PC-9 (cell line): ENCODE measurements around the gene CPTP. TPM values are rescaled to one million over a fixed set of nuclear protein-coding genes. Genes with fewer than 3 reads are reported as not detected.

Experiments used
- BruUV-seq: library from RNA; stranded (reverse); fragments of 400-500 nt; replicated peaks from 2 replicates; lab custom pipeline; 2021; lab: Mats Ljungman, UMichigan
- CTCF ChIA-PET: fragments of 300-600 bp; sonication (Branson Sonifier 250); formaldehyde crosslinking; loops from one replicate; lab custom pipeline; 2022; ENCODE audit warnings: antibody characterized with exemption; lab: Charles Lee
- POLR2A ChIA-PET: fragments of 300-600 bp; sonication (Branson Sonifier 250); formaldehyde crosslinking; loops from one replicate; lab custom pipeline; 2022; ENCODE audit warnings: antibody characterized with exemption; ENCODE audit not compliant: unreplicated experiment; lab: Charles Lee
- DNase-seq, 2 experiments: peaks; one replicate each; pipeline versions ENCODE4 v3.0.0 to v3.0.0-alpha.2; 2015 to 2022; ENCODE audit warnings: mixed read lengths in 1 of 2
- H2AFZ ChIP-seq: fragments of 200-600 bp; sonication (generic); 2 replicates; pipeline ENCODE4 v1.8.1; 2017; ENCODE audit warnings: antibody characterized with exemption
- H3F3A ChIP-seq: fragments of 200-600 bp; sonication (generic); 2 replicates; pipeline ENCODE4 v1.8.1; 2017; ENCODE audit warnings: antibody characterized with exemption, mild to moderate bottlenecking, low read depth; ENCODE audit not compliant: insufficient read depth
- H3K27ac ChIP-seq: fragments of 200-600 bp; sonication (generic); 2 replicates; pipeline ENCODE4 v1.6.1; 2016; ENCODE audit warnings: mixed run types
- H3K27me3 ChIP-seq: fragments of 200-600 bp; sonication (generic); 2 replicates; pipeline ENCODE4 v1.6.1; 2016; ENCODE audit warnings: low read depth, mixed run types; ENCODE audit not compliant: insufficient read depth
- H3K36me3 ChIP-seq: fragments of 200-600 bp; sonication (generic); 2 replicates; pipeline ENCODE4 v1.6.1; 2016; ENCODE audit warnings: low read depth, mixed run types
- H3K4me1 ChIP-seq: fragments of 200-600 bp; sonication (generic); replicated peaks from 2 replicates; pipeline ENCODE4 v1.6.1; 2016; ENCODE audit warnings: mixed run types; ENCODE audit not compliant: insufficient read depth
- H3K4me2 ChIP-seq: fragments of 200-600 bp; sonication (generic); 2 replicates; pipeline ENCODE4 v1.6.1; 2017; ENCODE audit warnings: mixed run types
- H3K4me3 ChIP-seq: fragments of 200-600 bp; sonication (generic); 2 replicates; pipeline ENCODE4 v1.6.1; 2016; ENCODE audit warnings: mixed run types
- H3K79me2 ChIP-seq: fragments of 200-600 bp; sonication (generic); 2 replicates; pipeline ENCODE4 v1.6.1; 2017; ENCODE audit warnings: low read depth, mixed run types
- H3K9me2 ChIP-seq: fragments of 200-600 bp; sonication (generic); 2 replicates; pipeline ENCODE4 v1.8.1; 2017; ENCODE audit warnings: mild to moderate bottlenecking; ENCODE audit not compliant: insufficient read depth
- H3K9me3 ChIP-seq: fragments of 200-600 bp; sonication (generic); 2 replicates; pipeline ENCODE4 v1.8.1; 2016; ENCODE audit warnings: low read depth; ENCODE audit not compliant: insufficient read depth
- H4K20me1 ChIP-seq: fragments of 200-600 bp; sonication (generic); 2 replicates; pipeline ENCODE4 v1.8.1; 2017; ENCODE audit not compliant: insufficient read depth
- CTCF ChIP-seq: fragments of 200-600 bp; sonication (generic); conservative IDR thresholded peaks from 2 replicates; pipeline ENCODE4 v1.6.1; 2017; ENCODE audit warnings: mixed run types, antibody characterized with exemption, mild to moderate bottlenecking, moderate library complexity
- EZH2 ChIP-seq: fragments of 200-600 bp; sonication (generic); IDR thresholded peaks from 2 replicates; pipeline ENCODE4 v1.8.0; 2017; ENCODE audit warnings: antibody characterized with exemption, low read depth
- intact Hi-C: fragments of 100-400 bp; cut with micrococcal nuclease; formaldehyde crosslinking; loops from one replicate; pipeline ENCODE4 v1.10.0; 2022; ENCODE audit not compliant: unreplicated experiment
- total RNA-seq: library from RNA; stranded (reverse); gene quantifications from 2 replicates; pipeline ENCODE4 v1.2.3, GENCODE V29; 2021

Gene CPTP
- total RNA-seq, 1 experiment from 2014 or later: 33.7 TPM

GRCh38 chr1:1311107-1312104, 13.2 kb upstream of the CPTP start:
- ChIA-PET CTCF (no interaction called here), POLR2A (no interaction called here)
- no peak for DNase-seq
- 0 out of 2 replicates have a peak, but pooled peaks cover 5% of the 10 kb centered on the region for H3K36me3 ChIP-seq
- no peaks in the 10 kb centered on the region for H3K9me3 ChIP-seq
- H3K4me2 ChIP-seq: no peak overlapping the region
- H4K20me1 ChIP-seq: peaks cover 37% of the 10 kb centered on the region
- peaks cover 24% of the 10 kb centered on the region; the same call in 1 of the 2 replicates for H3F3A ChIP-seq
- no peaks in the 10 kb centered on the region for H3K9me2 ChIP-seq
- H3K27ac ChIP-seq: no peak overlapping the region
- H3K27me3 ChIP-seq: no peaks in the 10 kb centered on the region
- intact Hi-C loops: no loop called here
- peaks cover 16% of the 10 kb centered on the region; the same call in 1 of the 2 replicates for H3K4me1 ChIP-seq
- peaks cover 29% of the 10 kb centered on the region; the same call in 1 of the 2 replicates for H3K79me2 ChIP-seq
- no peak for TF ChIP-seq CTCF
- TF ChIP-seq EZH2: no peak
- no peak overlapping the region for H2AFZ ChIP-seq
- BruUV-seq: no TSS peak
- no peak overlapping the region for H3K4me3 ChIP-seq

GRCh38 chr1:1312450-1313314, 11.9 kb upstream of the CPTP start:
- intact Hi-C loops: no loop called here
- no peak for DNase-seq
- POLR2A ChIA-PET: no interaction called here
- Histone ChIP-seq H3K27me3 (no peaks in the 10 kb centered on the region), H4K20me1 (peaks cover 46% of the 10 kb centered on the region), H3K9me2 (no peaks in the 10 kb centered on the region), H2AFZ (no peak overlapping the region), H3K4me1 (peaks cover 10% of the 10 kb centered on the region), H3F3A (peaks cover 29% of the 10 kb centered on the region; the same call in 1 of the 2 replicates), H3K27ac (no peak overlapping the region), H3K9me3 (no peaks in the 10 kb centered on the region), H3K4me3 (no peak overlapping the region), H3K36me3 (0 out of 2 replicates have a peak, but pooled peaks cover 5% of the 10 kb centered on the region), H3K79me2 (peaks cover 32% of the 10 kb centered on the region), H3K4me2 (no peak overlapping the region)
- no TSS peak for BruUV-seq
- no peak for TF ChIP-seq CTCF
- no peak for TF ChIP-seq EZH2
- CTCF ChIA-PET: no interaction called here

GRCh38 chr1:1313500-1314236, 10.9 kb upstream of the CPTP start:
- ChIA-PET POLR2A (no interaction called here), CTCF (no interaction called here)
- peaks cover 53% of the 10 kb centered on the region for H4K20me1 ChIP-seq
- peaks cover 36% of the 10 kb centered on the region for H3K79me2 ChIP-seq
- H3F3A ChIP-seq: peaks cover 39% of the 10 kb centered on the region
- no peak overlapping the region for H2AFZ ChIP-seq
- H3K36me3 ChIP-seq: 0 out of 2 replicates have a peak, but pooled peaks cover 5% of the 10 kb centered on the region
- peaks cover 20% of the 10 kb centered on the region for H3K4me1 ChIP-seq
- intact Hi-C loops: no loop called here
- H3K27ac ChIP-seq: no peak overlapping the region
- no peak for DNase-seq
- TF ChIP-seq CTCF (no peak), EZH2 (no peak)
- H3K4me2 ChIP-seq: no peak overlapping the region
- no peaks in the 10 kb centered on the region for H3K9me3 ChIP-seq
- H3K27me3 ChIP-seq: no peaks in the 10 kb centered on the region
- H3K9me2 ChIP-seq: no peaks in the 10 kb centered on the region
- H3K4me3 ChIP-seq: no peak overlapping the region
- BruUV-seq: no TSS peak
